Neural cell (in vitro differentiated cells): ENCODE results near the gene MS4A8. TPM values are rescaled to one million over a fixed set of nuclear protein-coding genes. Genes with fewer than 3 reads are reported as not detected.

Experiments
- H2AFZ ChIP-seq: fragments of 200-600, 300-800 bp; sonication (generic), shearing (Covaris generic); 2 replicates; pipeline ENCODE4 v1.6.0; 2014; ENCODE audit warnings: low read depth, mild to moderate bottlenecking, antibody characterized with exemption, low read length, moderate library complexity
- H3F3A ChIP-seq: fragments of 200-600 bp; shearing (Covaris generic); 2 replicates; pipeline ENCODE4 v1.6.1; 2016; ENCODE audit warnings: mild to moderate bottlenecking, moderate library complexity, mixed read lengths, antibody characterized with exemption, low read length; ENCODE audit not compliant: insufficient read depth, poor library complexity, severe bottlenecking
- H3K27ac ChIP-seq: fragments of 200-600, 300-800 bp; sonication (generic), shearing (Covaris generic); 2 replicates; pipeline ENCODE4 v1.5.1; 2014; ENCODE audit warnings: mild to moderate bottlenecking, low read length, moderate library complexity
- H3K27me3 ChIP-seq: fragments of 300-800, 200-600 bp; sonication (generic), shearing (Covaris generic); 2 replicates; pipeline ENCODE4 v1.6.0; 2014; ENCODE audit warnings: mild to moderate bottlenecking, low read depth, low read length, moderate library complexity; ENCODE audit not compliant: insufficient read depth
- H3K36me3 ChIP-seq: fragments of 300-800, 200-600 bp; sonication (generic), shearing (Covaris generic); 2 replicates; pipeline ENCODE4 v1.5.1; 2014; ENCODE audit warnings: mild to moderate bottlenecking, antibody characterized with exemption, low read length, moderate library complexity; ENCODE audit not compliant: insufficient read depth
- H3K4me2 ChIP-seq: fragments of 300-800, 200-600 bp; sonication (generic), shearing (Covaris generic); 2 replicates; pipeline ENCODE4 v1.6.0; 2014; ENCODE audit warnings: mild to moderate bottlenecking, low read length
- H3K4me3 ChIP-seq: fragments of 300-800, 200-600 bp; sonication (generic), shearing (Covaris generic); 2 replicates; pipeline ENCODE4 v1.5.1; 2014; ENCODE audit warnings: mild to moderate bottlenecking, low read length, moderate library complexity
- H3K79me2 ChIP-seq: fragments of 200-600 bp; shearing (Covaris generic); replicated peaks from 2 replicates; pipeline ENCODE4 v1.6.0; 2014; ENCODE audit warnings: mild to moderate bottlenecking, low read length, moderate library complexity; ENCODE audit not compliant: insufficient read depth
- H3K9ac ChIP-seq: fragments of 300-800, 200-600 bp; sonication (generic), shearing (Covaris generic); 2 replicates; pipeline ENCODE4 v1.6.1; 2016; ENCODE audit warnings: mild to moderate bottlenecking, low read length, mixed read lengths
- H3K9me2 ChIP-seq: fragments of 200-600 bp; shearing (Covaris generic); 2 replicates; pipeline ENCODE4 v1.6.1; 2016; ENCODE audit warnings: mild to moderate bottlenecking, low read length, mixed read lengths; ENCODE audit not compliant: insufficient read depth
- H3K9me3 ChIP-seq: fragments of 200-600, 300-800 bp; sonication (generic), shearing (Covaris generic); 2 replicates; pipeline ENCODE4 v1.6.1; 2016; ENCODE audit warnings: mild to moderate bottlenecking, mixed run types, low read length, moderate library complexity, mixed read lengths
- H4K20me1 ChIP-seq: fragments of 200-600 bp; shearing (Covaris generic); 2 replicates; pipeline ENCODE4 v1.6.1; 2016; ENCODE audit warnings: mild to moderate bottlenecking, mixed run types; ENCODE audit not compliant: insufficient read depth
- EP300 ChIP-seq: fragments of 450-650 bp; conservative IDR thresholded peaks from 2 replicates; pipeline ENCODE4 v1.6.1; 2014; ENCODE audit warnings: antibody characterized with exemption, mild to moderate bottlenecking, moderate library complexity; ENCODE audit not compliant: poor library complexity, severe bottlenecking
- MXI1 ChIP-seq: fragments of 450-650 bp; conservative IDR thresholded peaks from 2 replicates; pipeline ENCODE4 v1.6.1; 2014; ENCODE audit warnings: antibody characterized with exemption, mild to moderate bottlenecking; ENCODE audit not compliant: poor library complexity, severe bottlenecking
- RAD21 ChIP-seq: fragments of 450-650 bp; conservative IDR thresholded peaks from 2 replicates; pipeline ENCODE4 v1.6.1; 2014; ENCODE audit warnings: antibody characterized with exemption, mild to moderate bottlenecking, moderate library complexity
- SMC3 ChIP-seq: fragments of 450-650 bp; conservative IDR thresholded peaks from 2 replicates; pipeline ENCODE4 v1.6.1; 2014; ENCODE audit warnings: antibody characterized with exemption, mild to moderate bottlenecking, moderate library complexity; ENCODE audit not compliant: poor library complexity
- polyA plus RNA-seq: library from polyadenylated mRNA; depleted of rRNA; stranded (reverse); fragments of >200 nt; gene quantifications from 2 replicates; pipeline ENCODE4 v1.2.3, GENCODE V29; 2014
- TF ChIP-seq, protein P1 (sequence below): IDR thresholded peaks from 2 replicates; pipeline ENCODE4 v1.6.1; 2012; ENCODE audit warnings: borderline replicate concordance

Gene MS4A8
- polyA plus RNA-seq, 1 donor from 2014 or later: not detected

DNA sequence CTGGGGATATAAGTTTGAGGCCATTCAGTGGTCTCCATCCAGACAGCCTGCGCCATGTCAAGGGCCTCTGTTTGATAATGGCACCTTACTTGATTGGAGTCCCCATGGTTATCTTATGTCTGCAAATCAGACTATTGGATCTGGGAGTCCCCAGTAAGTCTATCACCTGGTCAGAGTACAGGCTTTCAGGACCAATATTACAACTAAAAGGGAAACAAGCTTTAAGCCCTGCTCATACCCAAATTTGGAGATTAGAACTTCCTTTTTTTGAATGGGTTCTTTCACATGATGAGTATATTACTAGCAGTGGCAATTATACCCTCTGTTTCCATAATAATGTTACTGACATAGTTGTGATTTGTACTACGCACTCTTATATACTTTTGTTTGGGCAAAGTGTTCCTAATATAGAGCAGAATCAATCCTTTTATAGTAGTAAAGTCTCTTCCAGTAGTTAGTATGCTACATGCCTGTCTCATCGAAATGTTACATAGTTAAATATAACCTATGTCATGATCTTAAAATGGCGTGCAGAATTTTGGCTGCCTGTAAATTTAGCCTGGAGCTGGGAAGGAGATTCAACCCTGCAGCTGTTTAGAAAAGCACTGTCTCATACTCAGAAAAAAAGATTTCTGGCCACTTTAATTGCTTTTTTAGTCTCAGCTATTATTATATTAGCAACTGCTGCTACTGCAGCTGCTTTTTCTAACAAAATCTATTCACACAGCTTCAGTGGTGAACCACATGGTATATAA is 62.2 kb downstream of the MS4A8 start:
- Histone ChIP-seq H3K9ac (no peak overlapping the region), H3F3A (no peaks in the 10 kb centered on the region), H3K9me3 (no peaks in the 10 kb centered on the region), H3K9me2 (no peaks in the 10 kb centered on the region), H3K4me3 (no peak overlapping the region), H2AFZ (no peak overlapping the region), H3K27ac (no peak overlapping the region), H3K79me2 (no peaks in the 10 kb centered on the region), H3K4me2 (no peak overlapping the region), H3K27me3 (no peaks in the 10 kb centered on the region), H4K20me1 (no peaks in the 10 kb centered on the region), H3K36me3 (no peaks in the 10 kb centered on the region)
- no peak for TF ChIP-seq MXI1
- TF ChIP-seq, protein P1, sequence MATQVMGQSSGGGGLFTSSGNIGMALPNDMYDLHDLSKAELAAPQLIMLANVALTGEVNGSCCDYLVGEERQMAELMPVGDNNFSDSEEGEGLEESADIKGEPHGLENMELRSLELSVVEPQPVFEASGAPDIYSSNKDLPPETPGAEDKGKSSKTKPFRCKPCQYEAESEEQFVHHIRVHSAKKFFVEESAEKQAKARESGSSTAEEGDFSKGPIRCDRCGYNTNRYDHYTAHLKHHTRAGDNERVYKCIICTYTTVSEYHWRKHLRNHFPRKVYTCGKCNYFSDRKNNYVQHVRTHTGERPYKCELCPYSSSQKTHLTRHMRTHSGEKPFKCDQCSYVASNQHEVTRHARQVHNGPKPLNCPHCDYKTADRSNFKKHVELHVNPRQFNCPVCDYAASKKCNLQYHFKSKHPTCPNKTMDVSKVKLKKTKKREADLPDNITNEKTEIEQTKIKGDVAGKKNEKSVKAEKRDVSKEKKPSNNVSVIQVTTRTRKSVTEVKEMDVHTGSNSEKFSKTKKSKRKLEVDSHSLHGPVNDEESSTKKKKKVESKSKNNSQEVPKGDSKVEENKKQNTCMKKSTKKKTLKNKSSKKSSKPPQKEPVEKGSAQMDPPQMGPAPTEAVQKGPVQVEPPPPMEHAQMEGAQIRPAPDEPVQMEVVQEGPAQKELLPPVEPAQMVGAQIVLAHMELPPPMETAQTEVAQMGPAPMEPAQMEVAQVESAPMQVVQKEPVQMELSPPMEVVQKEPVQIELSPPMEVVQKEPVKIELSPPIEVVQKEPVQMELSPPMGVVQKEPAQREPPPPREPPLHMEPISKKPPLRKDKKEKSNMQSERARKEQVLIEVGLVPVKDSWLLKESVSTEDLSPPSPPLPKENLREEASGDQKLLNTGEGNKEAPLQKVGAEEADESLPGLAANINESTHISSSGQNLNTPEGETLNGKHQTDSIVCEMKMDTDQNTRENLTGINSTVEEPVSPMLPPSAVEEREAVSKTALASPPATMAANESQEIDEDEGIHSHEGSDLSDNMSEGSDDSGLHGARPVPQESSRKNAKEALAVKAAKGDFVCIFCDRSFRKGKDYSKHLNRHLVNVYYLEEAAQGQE: no peak

DNA sequence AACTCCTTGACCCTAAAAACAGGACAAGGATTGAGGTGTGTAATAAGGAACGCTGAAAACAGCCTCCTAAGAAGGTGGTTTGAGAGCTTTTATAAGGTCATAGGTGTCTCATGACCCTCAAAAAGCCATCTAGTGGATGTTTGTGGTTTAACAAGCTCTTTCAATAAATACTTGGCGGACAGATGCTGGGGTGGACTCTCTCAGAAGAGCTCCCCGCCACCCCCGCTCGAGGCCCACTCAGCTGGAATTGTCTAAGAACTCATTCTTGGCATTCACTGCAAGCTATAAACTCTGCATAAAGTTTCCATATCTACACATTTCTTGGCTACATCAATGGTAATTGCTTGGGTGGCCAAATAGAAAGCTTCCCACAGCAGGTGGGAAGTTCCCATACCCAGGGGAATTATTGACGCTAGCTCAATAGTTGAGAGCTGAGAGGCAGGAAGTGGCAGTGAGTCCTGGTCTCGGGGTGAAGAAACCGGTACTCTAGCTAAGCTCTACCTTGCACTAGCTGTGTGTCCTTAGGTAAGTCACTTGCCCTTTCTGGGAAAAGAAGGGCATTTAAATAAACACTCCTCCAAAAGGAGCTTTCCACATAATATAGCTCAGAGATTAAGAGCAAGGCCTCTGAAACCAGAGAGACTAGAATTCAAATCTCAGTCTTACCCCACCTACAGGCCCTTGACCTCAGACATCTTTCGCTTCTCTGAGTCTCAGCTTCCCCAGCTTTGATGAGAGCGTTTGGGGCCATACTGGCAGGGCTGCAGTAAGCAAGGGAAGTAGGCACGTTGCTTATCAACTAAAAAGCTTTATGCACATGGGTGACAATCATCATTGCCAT is 63.7 kb downstream of the MS4A8 start:
- no peaks in the 10 kb centered on the region for H3K27me3 ChIP-seq
- no peak overlapping the region for H3K4me2 ChIP-seq
- no peak overlapping the region for H3K9ac ChIP-seq
- no peaks in the 10 kb centered on the region for H4K20me1 ChIP-seq
- H3K9me3 ChIP-seq: no peaks in the 10 kb centered on the region
- no peak overlapping the region for H3K27ac ChIP-seq
- no peaks in the 10 kb centered on the region for H3K36me3 ChIP-seq
- H3K9me2 ChIP-seq: no peaks in the 10 kb centered on the region
- H3K4me3 ChIP-seq: no peak overlapping the region
- no peak for TF ChIP-seq EP300
- TF ChIP-seq, protein P1: no peak
- TF ChIP-seq RAD21: no peak
- TF ChIP-seq SMC3: peak; percentile 31
- H3F3A ChIP-seq: no peaks in the 10 kb centered on the region
- no peaks in the 10 kb centered on the region for H3K79me2 ChIP-seq
- no peak overlapping the region for H2AFZ ChIP-seq
